Colonic mucosa (tissue), 4 donors: ENCODE data around the gene PNPLA2. TPM values are rescaled to one million over a fixed set of nuclear protein-coding genes. Genes with fewer than 3 reads are reported as not detected.
A peak's percentile ranks its signal among the peaks of the same experiment; 100 is the strongest.

Source experiments
- DNase-seq: peaks from one replicate; pipeline ENCODE4 v3.0.0-alpha.2; 2020
- H3K27ac ChIP-seq: fragments of 200-600 bp; one replicate; pipeline ENCODE4 v1.8.0; 2021
- H3K27me3 ChIP-seq: fragments of 200-600 bp; one replicate; pipeline ENCODE4 v1.8.0; 2021
- H3K36me3 ChIP-seq: fragments of 200-600 bp; one replicate; pipeline ENCODE4 v1.8.0; 2021
- H3K4me1 ChIP-seq: fragments of 200-600 bp; one replicate; pipeline ENCODE4 v1.8.0; 2021; ENCODE audit warnings: mild to moderate bottlenecking
- H3K4me3 ChIP-seq: fragments of 200-600 bp; one replicate; pipeline ENCODE4 v1.8.0; 2021
- H3K9ac ChIP-seq, 2 donors: one replicate each; pipeline ENCODE4 v1.7.0; 2013; ENCODE audit warnings: control low read depth in 2 of 2, low read depth in 2 of 2, low read length in 2 of 2
- H3K9me3 ChIP-seq: fragments of 200-600 bp; one replicate; pipeline ENCODE4 v1.8.0; 2021
- intact Hi-C: fragments of 100-400 bp; cut with DNase I; formaldehyde crosslinking; loops from one replicate; pipeline ENCODE4 v1.14.1; 2022
- total RNA-seq, 2 donors: library from RNA; stranded (reverse); fragmentation: NEBNext Ultra II Directional in 1 of 2; extraction: Animal tissue kit (Norgen Biotek cat#: 25700) in 1 of 2; gene quantifications; one replicate each; pipeline ENCODE4 v1.2.1, GENCODE V29; 2021
- TF ChIP-seq, protein P1 (sequence below): fragments of 200-600 bp; IDR thresholded peaks from one replicate; pipeline ENCODE4 v1.8.0; 2022; ENCODE audit warnings: antibody characterized with exemption, mild to moderate bottlenecking
- donor health status: healthy.
- donor health status: DM: no; HTN: no; CAD: no.
- donor health status: DM: no; HTN: no; CAD: no.

PNPLA2 gene
- total RNA-seq, 2 donors from 2014 or later, result 139 to 155 TPM

GRCh38 chr11:792873-793272, 25.8 kb upstream of the PNPLA2 start:
- H3K4me1 ChIP-seq, result peaks cover 7% of the 10 kb centered on the region
- no peak for DNase-seq
- H3K9me3 ChIP-seq, result no peaks in the 10 kb centered on the region
- H3K9ac ChIP-seq, result no peak overlapping the region
- intact Hi-C loops, result no loop called here
- TF ChIP-seq, protein P1, sequence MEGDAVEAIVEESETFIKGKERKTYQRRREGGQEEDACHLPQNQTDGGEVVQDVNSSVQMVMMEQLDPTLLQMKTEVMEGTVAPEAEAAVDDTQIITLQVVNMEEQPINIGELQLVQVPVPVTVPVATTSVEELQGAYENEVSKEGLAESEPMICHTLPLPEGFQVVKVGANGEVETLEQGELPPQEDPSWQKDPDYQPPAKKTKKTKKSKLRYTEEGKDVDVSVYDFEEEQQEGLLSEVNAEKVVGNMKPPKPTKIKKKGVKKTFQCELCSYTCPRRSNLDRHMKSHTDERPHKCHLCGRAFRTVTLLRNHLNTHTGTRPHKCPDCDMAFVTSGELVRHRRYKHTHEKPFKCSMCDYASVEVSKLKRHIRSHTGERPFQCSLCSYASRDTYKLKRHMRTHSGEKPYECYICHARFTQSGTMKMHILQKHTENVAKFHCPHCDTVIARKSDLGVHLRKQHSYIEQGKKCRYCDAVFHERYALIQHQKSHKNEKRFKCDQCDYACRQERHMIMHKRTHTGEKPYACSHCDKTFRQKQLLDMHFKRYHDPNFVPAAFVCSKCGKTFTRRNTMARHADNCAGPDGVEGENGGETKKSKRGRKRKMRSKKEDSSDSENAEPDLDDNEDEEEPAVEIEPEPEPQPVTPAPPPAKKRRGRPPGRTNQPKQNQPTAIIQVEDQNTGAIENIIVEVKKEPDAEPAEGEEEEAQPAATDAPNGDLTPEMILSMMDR, result no peak
- no peaks in the 10 kb centered on the region for H3K36me3 ChIP-seq
- no peak overlapping the region for H3K4me3 ChIP-seq
- peaks cover 14% of the 10 kb centered on the region for H3K27me3 ChIP-seq
- H3K27ac ChIP-seq, result no peak overlapping the region

DNA sequence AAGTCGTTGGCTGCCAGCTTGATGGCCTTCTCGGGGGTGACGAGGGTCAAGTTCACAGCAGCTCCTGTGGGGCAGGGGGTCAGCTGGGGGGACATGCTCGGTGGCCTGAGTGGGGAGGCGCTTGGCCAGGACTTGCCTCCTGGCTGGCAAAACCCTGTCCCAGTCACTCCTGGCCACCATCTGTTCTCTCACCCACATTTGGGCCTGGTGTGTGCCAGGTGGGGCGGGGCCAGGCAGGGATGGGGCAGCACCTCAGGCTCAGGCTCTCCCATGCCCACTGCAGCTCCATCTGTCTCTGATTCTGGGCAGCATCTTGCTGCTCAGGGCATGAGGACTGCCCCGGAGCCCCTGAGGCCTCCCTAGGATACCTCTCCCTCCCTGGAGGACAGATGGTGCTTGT, 25.2 kb upstream of the PNPLA2 start:
- Histone ChIP-seq H3K27me3 (peaks cover 14% of the 10 kb centered on the region), H3K9me3 (no peaks in the 10 kb centered on the region), H3K4me1 (peaks cover 7% of the 10 kb centered on the region), H3K36me3 (no peaks in the 10 kb centered on the region), H3K27ac (no peak overlapping the region), H3K4me3 (no peak overlapping the region), H3K9ac (no peak overlapping the region)
- intact Hi-C loops, result no loop called here
- no peak for DNase-seq
- TF ChIP-seq, protein P1, result no peak

DNA sequence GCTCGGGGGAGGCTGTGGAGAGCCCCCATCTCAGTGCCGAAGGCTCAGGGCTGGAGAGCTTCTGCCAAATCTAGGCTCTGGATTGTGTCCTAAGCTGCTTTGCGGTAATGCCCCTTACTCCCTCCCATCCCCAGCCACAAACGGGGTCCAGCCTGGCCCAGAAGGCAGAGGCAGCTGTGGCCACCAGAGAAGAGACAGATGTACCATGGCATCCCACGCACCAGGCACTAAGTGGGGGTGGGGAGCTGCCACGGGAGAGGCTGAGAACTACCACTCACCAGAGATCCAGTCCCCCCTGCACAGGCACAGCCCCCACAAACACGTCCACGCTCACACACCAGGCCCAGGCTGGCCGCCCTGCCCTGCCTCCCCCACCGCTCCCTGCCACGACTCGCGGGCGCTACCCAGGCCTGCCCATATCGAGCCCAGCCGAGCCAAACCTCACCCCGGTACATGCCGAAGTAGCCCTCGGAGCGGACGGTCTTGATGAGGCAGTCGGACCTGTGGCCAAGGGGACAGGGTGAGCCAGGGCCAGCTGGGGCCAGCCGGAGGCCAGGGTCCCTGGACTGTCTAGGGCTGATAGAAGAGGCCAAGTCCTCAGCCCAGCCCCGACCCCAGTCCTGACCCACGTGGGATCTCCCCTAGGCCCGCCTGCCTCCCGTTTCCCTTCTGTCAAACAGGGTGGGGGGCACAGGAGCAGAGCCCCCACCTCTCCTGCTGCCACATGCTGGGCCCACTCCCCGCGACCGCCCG, 24.5 kb upstream of the PNPLA2 start:
- TF ChIP-seq, protein P1, result no peak
- H3K27ac ChIP-seq, result no peak overlapping the region
- peak overlapping the region in 1 of 2 donors; percentile 26 for H3K9ac ChIP-seq
- H3K27me3 ChIP-seq, result peaks cover 9% of the 10 kb centered on the region
- no peaks in the 10 kb centered on the region for H3K9me3 ChIP-seq
- no peak overlapping the region for H3K4me3 ChIP-seq
- peaks cover 7% of the 10 kb centered on the region for H3K4me1 ChIP-seq
- no peaks in the 10 kb centered on the region for H3K36me3 ChIP-seq
- no peak for DNase-seq
- intact Hi-C loops, result no loop called here

- H3K9ac ChIP-seq, result peak overlapping the region; percentile 43 to 85
- TF ChIP-seq, protein P1, result no peak
- peak overlapping the region; percentile 92 for H3K4me3 ChIP-seq
- H3K27me3 ChIP-seq, result peaks cover under 1% of the 10 kb centered on the region
- no peaks in the 10 kb centered on the region for H3K36me3 ChIP-seq
- H3K9me3 ChIP-seq, result no peaks in the 10 kb centered on the region
- H3K27ac ChIP-seq, result peak overlapping the region; percentile 80
- intact Hi-C loops, result no loop called here
- H3K4me1 ChIP-seq, result peaks cover 7% of the 10 kb centered on the region
- peak; percentile 66 for DNase-seq
Observed at GRCh38 chr11:794766-795633, 23.7 kb upstream of the PNPLA2 start.

- no peaks in the 10 kb centered on the region for H3K27me3 ChIP-seq
- TF ChIP-seq, protein P1, result no peak
- H3K9ac ChIP-seq, result peak overlapping the region; percentile 85 to 86
- peak; percentile 78 for DNase-seq
- peak overlapping the region; percentile 80 for H3K27ac ChIP-seq
- no peaks in the 10 kb centered on the region for H3K9me3 ChIP-seq
- intact Hi-C loops, result no loop called here
- no peaks in the 10 kb centered on the region for H3K36me3 ChIP-seq
- peaks cover 7% of the 10 kb centered on the region for H3K4me1 ChIP-seq
- H3K4me3 ChIP-seq, result peak overlapping the region; percentile 92
Observed at GRCh38 chr11:795634-796564, 22.8 kb upstream of the PNPLA2 start.
